ENCODE data around the gene RPS14. TPM values are rescaled to one million over a fixed set of nuclear protein-coding genes. Genes with fewer than 3 reads are reported as not detected.
A peak's percentile ranks its signal among the peaks of the same experiment; 100 is the strongest.

Gene RPS14
- total RNA-seq, 1 experiment from 2014 or later = 2,564 TPM

- TF ChIP-seq ZNF317 (CRISPR knock-in tag; IDR thresholded peaks at IDR 0.05; ENCODE audit: borderline replicate concordance, low read depth) = no peak
- TF ChIP-seq ZNF532 (CRISPR knock-in tag; IDR thresholded peaks at IDR 0.05; ENCODE audit: borderline replicate concordance) = no peak
- TF ChIP-seq ZNF416 (CRISPR knock-in tag; IDR thresholded peaks at IDR 0.05) = no peak
- TF ChIP-seq GABPB1 (CRISPR knock-in tag; IDR thresholded peaks at IDR 0.05) = no peak
- TF ChIP-seq GRHL2 (CRISPR knock-in tag; IDR thresholded peaks at IDR 0.05; ENCODE audit: insufficient replicate concordance, severe bottlenecking) = no peak
- no peak for TF ChIP-seq ELF4 (CRISPR knock-in tag; IDR thresholded peaks at IDR 0.05; ENCODE audit: low read depth)
- TF ChIP-seq USF1 (CRISPR knock-in tag; IDR thresholded peaks at IDR 0.05) = no peak
- no peak for TF ChIP-seq ZNF121 (CRISPR knock-in tag; IDR thresholded peaks at IDR 0.05)
- no peak for TF ChIP-seq CBFB (CRISPR knock-in tag; IDR thresholded peaks at IDR 0.05; ENCODE audit: low read depth)
- TF ChIP-seq MLX (CRISPR knock-in tag; IDR thresholded peaks at IDR 0.05) = no peak
These were observed 43.1 kb upstream of the RPS14 start (continued) for GRCh38 chr5:150492621-150493020.

- Mint-ChIP-seq H3K4me1 (peaks cover 65% of the 10 kb centered on the region), H3K4me3 (no peak overlapping the region), H3K27me3 (ENCODE audit: low read depth) (no peaks in the 10 kb centered on the region), H3K9me3 (no peaks in the 10 kb centered on the region), H3K36me3 (no peaks in the 10 kb centered on the region), H3K27ac (peak overlapping the region; percentile 68)
- TF ChIP-seq GRHL2 (CRISPR knock-in tag; IDR thresholded peaks at IDR 0.05; ENCODE audit: insufficient replicate concordance, severe bottlenecking) = no peak
- no peak for TF ChIP-seq PRRX2 (CRISPR knock-in tag; IDR thresholded peaks at IDR 0.05)
- no peak for TF ChIP-seq TCF7 (CRISPR knock-in tag; IDR thresholded peaks at IDR 0.05; ENCODE audit: low read depth)
- TF ChIP-seq SOX15 (CRISPR knock-in tag; IDR thresholded peaks at IDR 0.05) = no peak
- CTCF ChIA-PET = interaction anchor here (1.0 to 1.6 kb wide), 2 partner anchors 19 to 53 kb away, joined by 3 to 4 read pairs; no protein-coding TSS in a partner anchor
- POLR2A ChIA-PET = no interaction called here
- DNase-seq (ENCODE audit: low spot score) = no peak
- no peak for ATAC-seq
These were observed 42.3 kb upstream of the RPS14 start for GRCh38 chr5:150491876-150492275.

- ATAC-seq (no peak), DNase-seq (ENCODE audit: low spot score) (no peak)
- ChIA-PET POLR2A (no interaction called here), CTCF (interaction anchor here (0.9 to 3.1 kb wide), 7 partner anchors 13 to 244 kb away, joined by 3 to 24 read pairs (median 4); partner anchors contain the start of gene RPS14)
- H3K36me3 Mint-ChIP-seq = no peaks in the 10 kb centered on the region
- no peaks in the 10 kb centered on the region for H3K9me3 Mint-ChIP-seq
- no peaks in the 10 kb centered on the region for H3K27me3 Mint-ChIP-seq (ENCODE audit: low read depth)
- H3K4me1 Mint-ChIP-seq = peaks cover 59% of the 10 kb centered on the region
- no peak overlapping the region for H3K4me3 Mint-ChIP-seq
- peak overlapping the region; percentile 83 for H3K27ac Mint-ChIP-seq
- TF ChIP-seq USF2 (CRISPR knock-in tag; IDR thresholded peaks at IDR 0.05) = no peak
- TF ChIP-seq ATF2 (CRISPR knock-in tag; IDR thresholded peaks at IDR 0.05; ENCODE audit: borderline replicate concordance, low read depth) = no peak
- no peak for TF ChIP-seq TEAD1 (CRISPR knock-in tag; IDR thresholded peaks at IDR 0.05)
- no peak for TF ChIP-seq TEAD4 (CRISPR knock-in tag; IDR thresholded peaks at IDR 0.05)
- TF ChIP-seq ZBTB43 (CRISPR knock-in tag; IDR thresholded peaks at IDR 0.05) = no peak
- no peak for TF ChIP-seq NFYB (CRISPR knock-in tag; conservative IDR thresholded peaks at IDR 0.05; ENCODE audit: low read depth)
- TF ChIP-seq MAX (CRISPR knock-in tag; IDR thresholded peaks at IDR 0.05) = no peak
- TF ChIP-seq ETV6 (CRISPR knock-in tag; IDR thresholded peaks at IDR 0.05) = no peak
- no peak for TF ChIP-seq FOXJ3 (CRISPR knock-in tag; IDR thresholded peaks at IDR 0.05; ENCODE audit: borderline replicate concordance)
- no peak for TF ChIP-seq ZNF263 (CRISPR knock-in tag; IDR thresholded peaks at IDR 0.05; ENCODE audit: low read depth)
These were observed 41.2 kb upstream of the RPS14 start for GRCh38 chr5:150490754-150491153.
